Measurements from ENCODE around the gene PFDN4.

PFDN4 gene

DNA sequence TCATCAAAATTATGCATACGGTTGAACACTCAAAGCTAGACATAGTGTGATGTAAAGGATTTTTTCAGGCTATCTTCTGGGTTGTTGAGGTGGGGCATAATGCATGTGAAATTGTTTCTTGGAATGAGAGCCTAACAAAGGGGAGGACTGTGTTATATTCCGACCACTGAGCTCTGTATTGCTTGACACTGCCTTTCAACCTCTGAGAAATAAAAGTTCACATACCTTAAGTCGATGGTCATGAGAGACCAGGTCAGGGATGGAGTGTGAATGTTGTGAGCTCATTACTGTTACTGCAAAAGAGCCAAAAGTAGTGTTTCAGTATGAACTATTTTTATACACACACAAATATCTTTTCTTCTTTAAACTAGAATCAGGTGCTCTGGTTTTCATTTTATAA lies 5.0 kb downstream of the PFDN4 start:
- TF ChIP-seq, protein P1, sequence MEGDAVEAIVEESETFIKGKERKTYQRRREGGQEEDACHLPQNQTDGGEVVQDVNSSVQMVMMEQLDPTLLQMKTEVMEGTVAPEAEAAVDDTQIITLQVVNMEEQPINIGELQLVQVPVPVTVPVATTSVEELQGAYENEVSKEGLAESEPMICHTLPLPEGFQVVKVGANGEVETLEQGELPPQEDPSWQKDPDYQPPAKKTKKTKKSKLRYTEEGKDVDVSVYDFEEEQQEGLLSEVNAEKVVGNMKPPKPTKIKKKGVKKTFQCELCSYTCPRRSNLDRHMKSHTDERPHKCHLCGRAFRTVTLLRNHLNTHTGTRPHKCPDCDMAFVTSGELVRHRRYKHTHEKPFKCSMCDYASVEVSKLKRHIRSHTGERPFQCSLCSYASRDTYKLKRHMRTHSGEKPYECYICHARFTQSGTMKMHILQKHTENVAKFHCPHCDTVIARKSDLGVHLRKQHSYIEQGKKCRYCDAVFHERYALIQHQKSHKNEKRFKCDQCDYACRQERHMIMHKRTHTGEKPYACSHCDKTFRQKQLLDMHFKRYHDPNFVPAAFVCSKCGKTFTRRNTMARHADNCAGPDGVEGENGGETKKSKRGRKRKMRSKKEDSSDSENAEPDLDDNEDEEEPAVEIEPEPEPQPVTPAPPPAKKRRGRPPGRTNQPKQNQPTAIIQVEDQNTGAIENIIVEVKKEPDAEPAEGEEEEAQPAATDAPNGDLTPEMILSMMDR (IDR thresholded peaks at IDR 0.05): no peak
- H3K27ac ChIP-seq: no peak overlapping the region
- H3K9me3 ChIP-seq: no peaks in the 10 kb centered on the region
- peaks cover 27% of the 10 kb centered on the region for H3K36me3 ChIP-seq
- H3K4me3 ChIP-seq (ENCODE audit: low read depth in 1 of 2, low read length in 1 of 2): no peak overlapping the region
- no peaks in the 10 kb centered on the region for H3K27me3 ChIP-seq
- peaks cover 12% of the 10 kb centered on the region in 2 experiments for H3K4me1 ChIP-seq (ENCODE audit: control insufficient read depth in 1 of 2, insufficient read depth in 1 of 2, low read depth in 1 of 2, low read length in 1 of 2)

DNA sequence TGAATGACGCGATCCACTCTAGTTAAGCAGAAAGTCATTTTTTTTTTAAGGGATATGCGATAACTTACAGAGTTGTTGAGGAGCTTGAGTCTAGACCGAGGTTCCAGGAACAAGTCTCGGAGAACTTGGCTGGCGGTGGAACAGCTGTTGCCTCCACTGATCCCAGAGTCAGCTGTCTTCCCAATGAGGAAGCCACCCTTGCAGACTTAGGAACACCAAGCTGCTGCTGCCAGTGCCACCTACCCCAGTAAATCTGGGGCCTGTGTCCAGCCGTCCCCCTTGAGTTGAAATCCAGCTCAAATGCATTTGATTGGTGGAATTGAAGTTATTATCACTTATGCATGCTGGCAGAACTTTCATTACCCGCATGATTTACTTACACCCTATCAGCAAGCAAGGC lies 6.7 kb downstream of the PFDN4 start:
- TF ChIP-seq, protein P1 (IDR thresholded peaks at IDR 0.05): no peak
- H3K9me3 ChIP-seq: no peaks in the 10 kb centered on the region
- peaks cover 27% of the 10 kb centered on the region for H3K36me3 ChIP-seq
- H3K4me1 ChIP-seq (ENCODE audit: control insufficient read depth in 1 of 2, insufficient read depth in 1 of 2, low read depth in 1 of 2, low read length in 1 of 2): no peaks in the 10 kb centered on the region
- no peaks in the 10 kb centered on the region for H3K27me3 ChIP-seq
- H3K4me3 ChIP-seq (ENCODE audit: low read depth in 1 of 2, low read length in 1 of 2): no peak overlapping the region
- H3K27ac ChIP-seq: no peak overlapping the region

DNA sequence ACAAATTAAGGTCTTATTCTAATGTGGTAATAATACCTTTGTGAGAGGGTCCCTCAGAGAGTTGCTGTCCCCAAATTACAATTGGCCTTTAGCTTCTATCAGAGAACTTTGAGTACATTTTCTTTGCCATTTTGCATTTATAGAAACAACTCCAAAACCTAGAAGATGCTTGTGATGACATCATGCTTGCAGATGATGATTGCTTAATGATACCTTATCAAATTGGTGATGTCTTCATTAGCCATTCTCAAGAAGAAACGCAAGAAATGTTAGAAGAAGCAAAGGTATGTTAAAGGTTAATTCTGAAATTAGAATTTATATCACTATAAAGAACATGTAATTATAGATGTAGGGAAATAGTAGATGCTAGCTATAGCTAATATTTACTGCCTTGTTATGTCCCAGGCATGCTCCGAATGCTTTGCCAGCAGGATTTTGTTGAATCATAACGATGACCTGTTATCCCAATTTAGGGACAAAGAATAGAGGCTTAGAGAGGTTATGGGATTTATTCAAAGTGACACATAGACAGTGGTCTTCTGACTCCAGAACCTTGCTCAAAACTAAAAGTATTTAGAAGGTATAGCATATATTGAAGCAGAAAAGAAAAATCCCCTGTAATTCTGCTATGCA lies 7.4 kb downstream of the PFDN4 start:
- Histone ChIP-seq H3K27ac (no peak overlapping the region), H3K4me1 (ENCODE audit: control insufficient read depth in 1 of 2, insufficient read depth in 1 of 2, low read depth in 1 of 2, low read length in 1 of 2) (no peaks in the 10 kb centered on the region), H3K27me3 (no peaks in the 10 kb centered on the region), H3K36me3 (peaks cover 27% of the 10 kb centered on the region), H3K4me3 (ENCODE audit: low read depth in 1 of 2, low read length in 1 of 2) (no peak overlapping the region), H3K9me3 (no peaks in the 10 kb centered on the region)
- TF ChIP-seq, protein P1 (IDR thresholded peaks at IDR 0.05): no peak

DNA sequence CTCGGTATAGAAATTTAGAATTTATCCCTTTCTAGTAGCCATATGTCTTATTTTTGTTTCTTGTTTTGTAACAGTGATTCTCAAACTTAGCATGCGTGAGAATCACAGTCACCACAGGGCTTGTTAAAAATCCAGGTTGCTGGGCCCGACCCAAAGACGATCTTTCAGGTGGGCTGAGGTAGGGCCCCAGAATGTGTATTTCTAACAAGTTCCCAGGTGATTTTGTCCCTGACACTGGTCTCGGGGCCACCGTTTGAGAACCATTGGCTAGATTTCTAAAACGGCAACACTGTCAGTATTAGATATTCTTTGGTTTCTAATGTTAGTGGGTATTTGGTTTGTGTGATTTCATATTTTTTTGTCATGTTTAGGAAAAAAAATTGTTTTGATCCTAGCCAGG lies 9.9 kb downstream of the PFDN4 start:
- TF ChIP-seq, protein P1 (IDR thresholded peaks at IDR 0.05): no peak
- Histone ChIP-seq H3K36me3 (peaks cover 27% of the 10 kb centered on the region), H3K27ac (no peak overlapping the region), H3K27me3 (no peaks in the 10 kb centered on the region), H3K9me3 (no peaks in the 10 kb centered on the region), H3K4me3 (ENCODE audit: low read depth in 1 of 2, low read length in 1 of 2) (no peak overlapping the region), H3K4me1 (ENCODE audit: control insufficient read depth in 1 of 2, insufficient read depth in 1 of 2, low read depth in 1 of 2, low read length in 1 of 2) (no peaks in the 10 kb centered on the region)

DNA sequence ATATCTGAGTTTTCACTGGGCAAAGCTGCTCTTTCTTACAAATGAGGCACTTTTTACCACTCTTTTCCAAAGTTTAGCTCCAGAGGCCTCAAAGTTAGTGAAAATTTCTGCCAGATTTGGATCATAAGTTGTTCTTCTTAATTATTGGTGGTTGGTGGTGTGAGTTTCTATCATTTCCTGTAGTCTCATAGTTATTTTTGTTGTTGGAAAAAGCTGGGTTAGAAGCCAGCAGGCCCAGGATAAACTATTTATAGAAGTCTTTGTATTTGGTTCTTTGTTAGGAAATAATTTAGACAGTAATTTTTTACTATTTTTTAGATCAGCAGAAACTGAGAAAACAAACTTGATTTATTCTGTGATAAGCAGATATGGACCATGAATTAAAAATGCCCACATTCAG lies 10.6 kb downstream of the PFDN4 start:
- peaks cover 27% of the 10 kb centered on the region for H3K36me3 ChIP-seq
- no peak overlapping the region for H3K4me3 ChIP-seq (ENCODE audit: low read depth in 1 of 2, low read length in 1 of 2)
- no peaks in the 10 kb centered on the region for H3K9me3 ChIP-seq
- TF ChIP-seq, protein P1 (IDR thresholded peaks at IDR 0.05): no peak
- no peaks in the 10 kb centered on the region for H3K27me3 ChIP-seq
- H3K27ac ChIP-seq: no peak overlapping the region
- no peaks in the 10 kb centered on the region for H3K4me1 ChIP-seq (ENCODE audit: control insufficient read depth in 1 of 2, insufficient read depth in 1 of 2, low read depth in 1 of 2, low read length in 1 of 2)

Measured in neutrophil (primary cell).